ENCODE results near the gene CD109.

DNA sequence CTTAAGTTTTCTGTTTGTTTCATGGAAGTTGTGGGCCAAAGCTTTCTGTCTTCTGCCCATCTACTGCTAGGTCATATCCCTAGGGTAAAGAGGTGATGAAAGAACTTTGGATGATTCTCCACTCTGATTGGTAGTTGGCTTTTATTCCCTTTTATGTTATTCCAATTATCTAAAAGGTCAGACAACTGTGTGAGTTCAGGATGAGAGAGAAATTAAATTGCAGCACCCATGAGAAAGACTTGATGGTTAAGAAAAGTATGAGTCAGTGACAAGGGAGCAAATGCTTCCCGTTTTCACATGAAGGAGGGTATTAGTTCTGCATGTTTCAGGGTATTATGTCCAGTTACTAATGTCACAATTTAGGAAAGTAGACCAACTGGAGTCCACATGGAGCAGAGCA, 136.3 kb downstream of the CD109 start:
- no peak for TF ChIP-seq TEAD4 (IDR thresholded peaks at IDR 0.05)
- no peak for TF ChIP-seq YY1 (IDR thresholded peaks at IDR 0.05; ENCODE audit: low read depth)
- TF ChIP-seq, protein P1, sequence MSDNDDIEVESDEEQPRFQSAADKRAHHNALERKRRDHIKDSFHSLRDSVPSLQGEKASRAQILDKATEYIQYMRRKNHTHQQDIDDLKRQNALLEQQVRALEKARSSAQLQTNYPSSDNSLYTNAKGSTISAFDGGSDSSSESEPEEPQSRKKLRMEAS (IDR thresholded peaks at IDR 0.05), result no peak
- TF ChIP-seq USF1 (IDR thresholded peaks at IDR 0.05), result no peak
- no peak for TF ChIP-seq EP300 (IDR thresholded peaks at IDR 0.05; ENCODE audit: borderline replicate concordance)
- no peak for TF ChIP-seq RAD21 (IDR thresholded peaks at IDR 0.05; ENCODE audit: low read depth)
- no peak for TF ChIP-seq CREB1 (IDR thresholded peaks at IDR 0.05; ENCODE audit: low read depth)
- no peak for TF ChIP-seq CEBPB (IDR thresholded peaks at IDR 0.05)
- no peak for TF ChIP-seq EGR1 (IDR thresholded peaks at IDR 0.05)
- TF ChIP-seq TAF1 (IDR thresholded peaks at IDR 0.05; ENCODE audit: low read depth), result no peak
- TF ChIP-seq TCF12 (IDR thresholded peaks at IDR 0.05; ENCODE audit: low read depth), result no peak
- TF ChIP-seq FOXM1 (IDR thresholded peaks at IDR 0.05; ENCODE audit: borderline replicate concordance, low read depth), result no peak
- TF ChIP-seq ZBTB7A (IDR thresholded peaks at IDR 0.05; ENCODE audit: low read depth), result no peak

Measured in Ishikawa (cell line).